Measurements from ENCODE around the gene GPHN.

DNA sequence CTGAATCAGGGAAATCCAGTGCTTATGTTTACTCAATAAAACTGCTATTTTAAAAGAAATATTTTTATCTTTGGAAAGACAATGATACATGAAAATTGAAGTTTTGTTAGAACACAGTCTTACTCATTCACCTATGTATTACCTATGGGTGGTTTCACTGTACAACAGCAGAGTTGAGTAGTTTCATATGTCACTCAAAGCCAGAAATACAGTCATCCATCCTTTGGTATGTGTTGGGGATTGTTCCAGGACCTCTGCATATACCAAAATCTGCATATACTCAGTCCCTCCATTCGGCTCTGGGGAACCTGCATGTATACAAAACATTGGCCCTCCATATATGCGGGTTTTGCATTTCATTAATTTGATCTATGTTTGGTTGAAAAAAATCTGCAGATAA lies 190.6 kb downstream of the GPHN start:
- TF ChIP-seq POLR2A (IDR thresholded peaks at IDR 0.05) (no peak), CTCF (IDR thresholded peaks at IDR 0.05) (no peak)

All from heart left ventricle (tissue), 13 donors.